ENCODE data around the gene TLE3.

TLE3 gene

GRCh38 chr15:70082281-70082900, 15.3 kb downstream of the TLE3 start:
- no peak for DNase-seq

GRCh38 chr15:70081612-70082011, 16.1 kb downstream of the TLE3 start:
- DNase-seq = no peak

- DNase-seq = no peak
Observed at GRCh38 chr15:70080347-70080746, 17.4 kb downstream of the TLE3 start.

- DNase-seq = no peak
Observed at GRCh38 chr15:70079888-70080287, 17.8 kb downstream of the TLE3 start.

GRCh38 chr15:70078578-70079417, 18.9 kb downstream of the TLE3 start:
- no peak for DNase-seq

- DNase-seq = no peak
Observed at GRCh38 chr15:70077188-70078147, 20.2 kb downstream of the TLE3 start.

GRCh38 chr15:70074380-70074779, 23.3 kb downstream of the TLE3 start:
- no peak for DNase-seq

GRCh38 chr15:70072479-70072878, 25.2 kb downstream of the TLE3 start:
- no peak for DNase-seq

GRCh38 chr15:70071799-70072198, 25.9 kb downstream of the TLE3 start:
- DNase-seq = no peak

GRCh38 chr15:70069716-70070115, 28.0 kb downstream of the TLE3 start:
- no peak for DNase-seq

- no peak for DNase-seq
Observed at GRCh38 chr15:70068783-70069565, 28.7 kb downstream of the TLE3 start.

- no peak for DNase-seq
Observed at GRCh38 chr15:70067681-70068080, 30.0 kb downstream of the TLE3 start.

GRCh38 chr15:70067011-70067410, 30.7 kb downstream of the TLE3 start:
- DNase-seq = no peak

GRCh38 chr15:70066447-70066846, 31.3 kb downstream of the TLE3 start:
- no peak for DNase-seq

GRCh38 chr15:70066004-70066403, 31.7 kb downstream of the TLE3 start:
- DNase-seq = no peak

GRCh38 chr15:70065006-70065722, 32.6 kb downstream of the TLE3 start:
- no peak for DNase-seq

GRCh38 chr15:70064441-70064840, 33.3 kb downstream of the TLE3 start:
- no peak for DNase-seq

- DNase-seq = no peak
Observed at GRCh38 chr15:70063980-70064379, 33.7 kb downstream of the TLE3 start.

- DNase-seq = no peak
Observed at GRCh38 chr15:70063261-70063925, 34.3 kb downstream of the TLE3 start.

- no peak for DNase-seq
Observed at GRCh38 chr15:70062321-70062956, 35.3 kb downstream of the TLE3 start.

All from stimulated activated CD4-positive, alpha-beta T cell treated with anti-CD3 and anti-CD28 coated beads, Interleukin-4, amount 100 ng/mL, for 1 hour (primary cell).